SHP77 treated with DMSO at 0.1 percent for 48 hours (cell line): ENCODE data around the gene LRRC4.

Experiments
- DNase-seq: peaks from one replicate; lab custom pipeline; 2025; lab: John Stamatoyannopoulos, UW

Gene LRRC4

DNA sequence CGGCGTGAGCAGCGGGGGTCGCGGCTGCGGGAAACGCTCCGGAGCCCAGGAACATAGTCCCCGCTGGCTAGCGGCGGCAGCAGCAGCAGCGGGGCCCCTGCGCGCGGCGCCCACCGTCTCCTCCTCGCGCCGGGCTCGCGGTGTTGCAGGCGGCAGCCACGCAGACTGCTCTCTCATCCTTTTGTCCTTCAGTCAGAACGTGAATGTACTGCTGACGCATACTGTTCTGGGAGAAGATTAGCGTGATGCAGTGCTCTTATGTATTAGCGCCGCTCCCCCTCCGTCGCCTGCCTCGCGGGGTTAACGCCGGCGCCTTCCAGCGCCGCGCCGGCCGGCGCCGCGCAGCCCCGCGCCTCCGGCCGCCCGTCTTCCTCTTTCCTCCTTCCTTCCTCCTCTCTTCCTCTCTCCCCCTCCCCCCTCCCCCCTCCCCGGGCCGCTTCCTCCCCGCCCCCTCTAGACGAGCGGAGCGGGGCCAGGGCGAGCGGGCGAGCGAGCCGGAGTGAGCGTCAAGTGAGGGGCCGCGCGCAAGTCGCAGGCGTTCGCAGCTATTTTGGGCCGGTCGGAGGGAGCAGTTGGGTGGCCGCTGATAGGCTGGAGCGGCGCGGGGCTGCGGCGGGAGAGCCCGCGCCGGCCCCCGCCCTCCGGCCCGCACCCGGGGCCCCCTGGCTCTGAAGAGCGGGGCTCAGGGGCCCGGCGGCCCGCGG lies 816 bp upstream of the LRRC4 start:
- DNase-seq, result no peak

DNA sequence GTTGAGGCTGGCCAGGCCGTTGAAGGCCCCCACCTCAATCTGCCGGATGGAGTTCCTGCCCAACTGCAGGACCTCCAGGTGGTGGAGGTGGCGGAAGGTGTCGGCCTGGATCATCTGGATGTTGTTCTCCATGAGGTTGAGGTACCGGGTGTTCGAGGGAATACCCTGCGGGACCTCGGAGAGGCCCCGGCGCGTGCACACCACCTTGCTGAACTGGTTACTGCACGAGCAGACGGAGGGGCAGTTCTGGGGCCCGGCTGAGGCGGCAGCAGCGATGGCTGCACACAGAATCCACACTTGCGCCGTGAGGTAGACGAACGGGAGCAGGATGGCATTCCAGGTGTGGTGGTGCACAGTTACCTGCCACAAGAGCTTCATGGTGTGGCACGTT lies 979 bp downstream of the LRRC4 start:
- no peak for DNase-seq

DNA sequence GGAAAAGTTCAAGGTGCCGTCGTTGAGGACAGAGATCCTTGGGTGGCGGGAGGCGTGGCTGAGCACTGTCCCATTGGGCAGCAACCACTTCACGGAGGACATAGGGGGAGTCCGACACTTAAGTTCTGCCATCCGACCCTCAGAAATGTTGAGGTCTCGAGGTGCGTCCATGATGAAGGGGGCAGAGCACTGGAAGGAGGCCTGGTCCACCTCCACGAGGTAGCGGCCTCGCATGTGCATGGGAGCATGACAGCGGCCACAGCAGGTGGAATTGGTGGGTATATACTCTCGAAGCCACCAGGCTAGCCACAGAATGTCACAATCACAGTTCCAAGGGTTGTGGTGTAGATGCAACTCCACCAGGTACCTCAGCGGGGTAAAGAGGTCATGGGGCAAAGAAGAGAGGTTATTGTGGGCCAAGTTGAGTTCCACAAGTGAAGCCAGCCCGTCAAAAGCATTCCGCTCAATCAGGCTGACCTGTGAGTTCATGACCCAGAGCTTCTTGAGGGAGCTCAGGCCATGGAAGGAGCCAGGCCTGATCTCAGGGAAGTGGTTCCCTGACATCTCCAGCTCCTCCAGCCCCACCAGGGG lies 1.7 kb downstream of the LRRC4 start:
- no peak for DNase-seq

DNA sequence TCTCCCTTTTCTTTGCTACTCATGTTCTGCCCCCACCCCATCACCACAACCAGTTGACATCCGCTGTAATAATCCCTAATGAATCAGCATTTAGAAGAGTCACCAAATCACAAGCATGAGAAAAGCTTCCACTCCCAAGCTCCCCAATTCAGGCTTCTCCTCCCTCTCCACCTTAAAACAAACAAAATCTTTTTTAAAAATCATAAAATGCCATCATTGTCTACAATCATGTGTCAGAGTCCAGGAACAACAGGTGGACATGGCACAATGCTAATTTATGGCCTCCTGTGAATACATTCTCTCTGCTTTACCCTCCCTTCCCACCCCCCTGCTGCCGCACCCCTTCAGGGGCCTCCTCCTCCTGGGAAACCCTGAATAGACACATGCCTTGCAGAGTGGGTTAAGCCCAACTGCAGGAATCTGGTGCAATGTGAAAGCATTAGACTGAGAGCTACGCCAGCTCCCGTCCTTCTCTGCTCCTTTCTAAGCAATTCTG lies 3.7 kb downstream of the LRRC4 start:
- no peak for DNase-seq

DNA sequence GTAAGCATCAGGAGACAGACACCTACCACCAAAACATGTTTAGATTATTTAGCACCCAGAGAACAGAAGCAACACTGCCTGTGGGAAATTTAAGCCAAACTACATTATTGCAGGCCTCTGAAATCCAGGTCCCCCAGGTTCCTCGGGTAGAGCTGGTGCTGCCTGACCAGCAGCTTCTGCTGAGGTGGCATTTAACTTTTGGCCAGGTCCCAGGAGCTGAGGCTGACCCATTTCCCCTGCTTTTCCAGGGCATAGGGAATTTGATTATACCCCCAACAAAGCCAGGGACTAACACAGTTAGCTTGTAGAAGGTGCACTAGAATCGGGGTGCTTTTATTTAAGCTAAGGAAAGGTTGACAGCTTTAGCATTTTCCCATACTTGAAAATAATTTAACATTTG lies 4.7 kb downstream of the LRRC4 start:
- no peak for DNase-seq

DNA sequence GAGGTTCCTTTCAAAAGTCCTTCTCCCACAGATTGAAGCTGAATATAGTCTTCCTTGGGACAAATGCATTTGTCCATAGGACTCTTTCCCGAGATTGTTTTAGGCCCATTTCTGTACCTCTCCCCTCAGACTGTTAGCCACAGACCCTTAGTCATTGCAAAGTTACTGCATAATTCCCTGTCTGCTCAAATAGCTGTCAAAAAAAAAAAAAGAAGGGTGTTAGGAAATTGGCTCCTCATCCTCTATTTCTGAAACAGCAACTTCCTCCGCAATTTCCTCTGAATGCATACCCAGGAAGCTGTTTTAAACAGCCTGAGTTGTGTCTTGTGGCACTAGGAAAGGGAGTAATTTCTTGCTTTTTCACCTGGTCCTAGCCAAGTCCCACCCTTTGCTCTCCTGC lies 5.4 kb downstream of the LRRC4 start:
- DNase-seq, result no peak

DNA sequence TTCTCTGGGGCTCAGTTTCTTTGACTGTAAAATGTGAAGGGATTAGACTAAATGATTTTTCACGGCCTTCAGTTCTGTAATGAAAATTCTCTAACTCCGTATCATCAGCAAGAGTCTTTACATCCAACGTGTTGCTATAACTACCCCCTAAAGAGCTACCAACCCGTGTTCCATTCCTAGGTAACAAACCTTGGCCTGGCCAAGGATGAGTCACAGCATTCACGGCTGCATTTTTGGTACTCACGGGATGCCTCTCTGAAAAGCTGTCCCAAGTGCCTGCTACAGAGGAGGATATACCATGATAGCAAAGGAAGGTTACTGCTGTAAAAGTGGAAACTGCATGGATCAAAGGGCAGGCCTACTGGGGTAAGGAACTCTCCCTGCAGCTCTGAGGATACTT lies 5.9 kb downstream of the LRRC4 start:
- no peak for DNase-seq

DNA sequence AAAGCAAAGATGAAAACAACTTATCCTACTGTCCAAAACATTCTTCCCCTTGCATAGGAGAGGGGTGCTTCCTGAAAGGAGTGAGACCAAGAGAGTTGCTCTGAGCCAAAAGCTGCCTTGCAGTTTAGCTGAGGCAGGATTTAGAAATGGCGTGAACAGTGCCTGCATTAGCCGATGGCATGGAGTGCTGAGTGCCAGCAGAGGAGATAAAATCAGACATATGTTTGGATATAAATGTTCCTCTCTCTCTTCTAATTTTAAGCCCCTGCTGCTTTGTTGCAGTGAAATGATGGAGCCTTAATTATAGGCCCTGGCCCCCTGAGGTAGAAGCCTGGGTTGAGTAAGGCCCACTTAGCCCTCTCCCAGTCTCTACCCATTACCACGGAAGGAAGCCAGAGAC lies 7.1 kb downstream of the LRRC4 start:
- DNase-seq, result no peak

DNA sequence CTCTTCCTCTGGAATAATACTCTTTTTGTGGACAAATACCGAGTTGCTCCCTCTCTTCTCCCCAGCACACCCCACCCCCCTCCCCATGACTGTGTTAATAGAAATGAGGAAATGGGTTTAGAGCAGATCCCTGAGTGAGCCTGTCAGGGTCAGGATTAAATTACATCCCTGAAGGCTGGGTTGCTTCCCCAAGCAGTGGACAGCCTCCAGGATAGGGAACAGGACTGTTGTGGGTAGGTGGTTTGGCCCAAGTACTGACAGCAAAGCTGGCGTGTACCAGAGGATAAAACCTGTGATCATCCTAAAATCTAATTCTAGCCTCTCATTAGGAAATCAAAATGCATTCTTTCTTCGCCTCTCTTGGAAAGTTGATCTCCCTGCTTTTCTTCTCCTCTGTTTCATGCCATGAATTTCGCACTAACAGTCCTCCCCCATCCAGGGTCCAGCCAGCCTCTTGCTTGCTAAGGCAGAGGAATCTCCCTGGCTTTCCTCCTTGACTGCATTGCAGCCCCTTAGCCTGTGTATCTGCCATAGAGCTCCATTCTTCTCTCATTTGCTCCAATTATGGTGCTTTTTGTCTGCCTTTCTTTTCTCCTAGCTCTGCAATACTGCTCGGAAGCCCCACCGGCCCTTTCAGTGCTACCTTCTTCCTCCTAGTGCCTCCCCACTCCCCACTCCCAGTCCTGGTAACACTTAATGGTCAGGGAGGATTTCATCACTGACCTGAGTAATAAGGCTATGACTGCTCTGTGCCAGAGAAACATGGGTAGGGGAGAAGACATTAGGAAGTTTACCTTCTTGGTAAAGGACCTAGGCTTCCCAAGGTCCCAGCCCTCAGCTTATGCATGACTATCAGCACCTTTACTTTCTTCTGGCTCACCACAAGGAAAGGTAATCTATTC lies 8.4 kb downstream of the LRRC4 start:
- DNase-seq, result no peak

DNA sequence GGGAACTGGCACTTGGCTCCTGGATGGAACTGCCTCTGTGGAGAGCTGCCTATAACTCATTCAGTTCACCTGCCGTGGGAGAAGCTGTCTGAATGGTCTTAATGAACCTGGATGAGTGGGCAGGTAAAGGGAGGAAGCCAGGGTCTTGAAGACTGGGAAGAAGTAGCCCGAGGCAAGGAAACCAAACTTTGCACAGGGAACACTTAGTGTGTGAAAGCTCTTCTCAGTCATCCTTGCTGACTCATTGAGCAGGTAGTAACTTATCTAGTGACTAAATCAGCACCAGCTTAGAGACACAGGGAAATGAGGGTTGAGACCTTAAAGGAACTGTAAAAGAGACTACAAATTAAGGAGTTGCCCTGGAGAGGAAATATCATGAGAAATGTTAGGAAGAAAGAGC lies 9.9 kb downstream of the LRRC4 start:
- DNase-seq, result no peak

DNA sequence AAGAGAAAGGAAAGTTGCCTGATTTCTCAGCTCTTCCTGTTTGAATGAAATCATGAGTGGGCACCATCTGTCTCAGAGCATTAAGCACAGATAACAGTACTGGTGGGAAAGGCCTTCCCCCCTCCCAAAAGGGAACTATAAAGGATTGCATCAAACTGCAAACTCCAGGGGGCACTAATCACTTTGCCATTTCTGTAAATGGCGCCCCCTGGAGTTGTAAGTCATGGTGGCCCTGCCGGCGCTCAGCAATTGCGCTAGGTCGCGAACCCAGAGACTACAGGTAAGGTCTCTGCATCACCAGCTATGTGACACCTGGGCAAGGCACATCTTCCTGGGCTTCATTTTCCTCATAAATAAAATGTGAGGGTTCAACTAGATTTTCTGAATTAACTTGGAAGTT lies 11.1 kb downstream of the LRRC4 start:
- no peak for DNase-seq

DNA sequence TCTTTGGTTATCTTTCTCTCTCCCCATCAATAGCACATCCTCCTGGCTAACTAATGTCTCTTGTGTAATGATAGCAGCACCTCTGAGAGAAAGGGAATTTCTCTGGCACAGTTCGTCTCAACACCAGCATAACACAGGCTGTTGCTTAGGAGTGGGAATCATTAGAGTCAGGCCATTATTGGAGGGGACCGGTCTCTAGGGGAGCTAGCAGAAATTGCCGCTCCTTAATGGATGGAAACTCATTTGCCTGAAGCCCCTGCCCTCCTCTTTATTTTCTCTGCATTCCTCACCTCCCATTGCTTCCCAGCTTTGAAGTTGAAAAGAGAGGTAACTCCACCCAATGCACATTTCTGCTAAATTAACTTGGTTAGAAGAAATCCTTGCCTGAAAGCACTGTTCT lies 11.9 kb downstream of the LRRC4 start:
- no peak for DNase-seq

DNA sequence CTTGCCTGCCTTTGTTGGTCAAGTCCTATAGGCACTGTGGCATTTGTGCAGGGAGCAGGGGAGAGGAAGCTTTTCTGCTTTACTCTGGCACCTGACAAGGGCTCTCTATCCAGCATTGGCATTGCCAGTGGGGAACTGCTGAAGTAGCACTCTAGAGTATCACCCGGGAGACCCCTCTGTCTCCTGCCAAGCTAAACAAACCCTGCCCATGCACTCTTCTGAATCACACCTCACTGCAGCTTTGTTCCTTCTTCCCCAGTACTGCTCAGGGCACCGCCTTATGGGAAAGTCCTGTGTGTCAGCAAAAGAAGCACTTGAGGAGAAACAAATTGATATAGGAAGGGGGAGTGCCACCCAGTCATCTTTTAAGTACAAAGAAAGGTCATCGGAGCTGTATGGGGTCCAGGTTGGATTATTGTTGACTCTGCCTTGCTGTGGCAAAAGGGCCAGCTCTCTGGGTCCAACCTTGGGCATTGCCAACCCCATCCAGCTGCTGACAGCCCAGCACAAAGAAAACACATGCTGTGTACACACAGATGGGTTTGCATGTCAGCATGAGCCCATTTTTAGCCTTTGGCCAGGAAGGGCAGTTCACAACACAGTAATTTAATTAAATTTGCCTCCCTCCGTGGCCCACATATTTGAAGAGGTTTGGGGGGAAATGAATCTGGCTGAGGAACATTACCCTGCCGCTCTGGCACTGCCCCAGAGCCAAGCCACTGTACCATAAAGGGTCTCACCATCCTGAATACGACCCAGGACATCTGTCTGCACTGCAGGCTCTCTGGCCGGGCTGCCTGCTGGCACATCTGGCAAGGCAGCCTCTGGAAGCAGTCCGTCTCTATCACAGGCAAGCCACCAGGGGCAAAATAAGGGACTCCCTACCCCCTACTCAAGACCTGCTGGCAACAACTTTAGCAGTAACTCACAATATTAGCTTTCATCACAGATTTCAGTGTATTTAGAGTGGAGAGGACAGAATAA lies 13.1 kb downstream of the LRRC4 start:
- peak; percentile 73 for DNase-seq

DNA sequence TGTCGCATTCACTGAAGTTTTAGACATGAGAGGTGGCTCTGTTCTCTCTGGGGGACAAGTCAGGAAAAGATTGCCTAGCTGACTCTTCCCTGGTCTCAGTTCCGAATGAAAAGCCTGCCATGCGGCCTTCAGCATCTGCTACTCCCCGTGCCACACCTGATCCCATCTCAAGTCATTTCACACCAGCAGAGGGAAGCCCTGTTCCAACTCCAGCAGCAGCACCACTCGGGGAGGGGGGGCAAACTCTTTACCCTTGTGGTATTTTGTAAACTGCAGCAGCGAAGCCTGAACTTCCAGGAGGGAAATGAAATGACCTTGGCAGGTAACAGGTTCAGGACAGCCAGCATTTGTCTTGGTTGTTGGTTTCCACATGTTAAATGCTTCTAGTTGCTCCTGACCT lies 13.8 kb downstream of the LRRC4 start:
- DNase-seq, result no peak

DNA sequence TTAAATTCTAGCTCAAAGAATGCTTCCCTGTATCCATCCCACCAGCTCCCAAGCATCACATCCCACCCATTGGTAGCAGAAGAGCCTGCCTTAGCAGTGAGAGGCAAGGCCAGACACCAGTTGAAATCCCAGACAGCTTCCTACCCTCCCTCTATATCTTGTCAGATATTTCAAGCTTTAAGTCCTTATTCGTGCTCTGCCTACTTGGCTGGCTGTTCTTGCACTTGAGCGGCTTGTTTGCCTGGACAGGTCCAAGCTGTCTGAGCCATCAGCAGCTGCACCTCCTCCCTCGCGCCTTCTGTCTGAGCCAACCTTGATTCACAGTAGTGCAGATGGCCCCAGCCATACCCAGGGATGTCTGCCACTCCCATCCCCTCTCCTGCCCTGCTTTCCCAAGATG lies 16.4 kb downstream of the LRRC4 start:
- DNase-seq, result no peak

DNA sequence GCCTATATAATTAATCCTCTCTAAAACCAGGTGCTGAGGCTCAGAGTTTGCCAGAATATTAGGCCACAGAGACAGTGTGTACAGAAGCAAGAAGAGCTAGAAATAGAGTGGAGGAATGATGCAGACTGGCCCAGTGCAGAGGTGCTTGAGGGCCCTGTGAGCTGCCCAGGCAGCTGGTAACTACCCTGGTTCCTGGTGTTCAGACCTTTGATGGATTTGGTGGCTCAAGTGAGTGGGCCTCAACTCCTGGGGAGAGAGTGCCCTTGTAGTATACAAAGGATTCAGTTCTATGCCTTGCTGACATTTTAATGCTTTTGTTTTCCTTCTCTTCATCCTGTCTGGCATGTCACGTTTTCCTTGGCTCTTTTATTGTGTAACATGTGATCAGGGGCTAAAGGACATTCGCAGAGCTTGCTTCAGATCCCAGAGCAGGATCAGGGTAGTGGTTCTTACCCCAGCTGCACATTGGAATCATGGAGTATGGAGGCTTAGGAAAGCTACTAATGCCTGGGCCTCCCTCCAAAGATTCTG lies 20.0 kb downstream of the LRRC4 start:
- DNase-seq, result no peak

DNA sequence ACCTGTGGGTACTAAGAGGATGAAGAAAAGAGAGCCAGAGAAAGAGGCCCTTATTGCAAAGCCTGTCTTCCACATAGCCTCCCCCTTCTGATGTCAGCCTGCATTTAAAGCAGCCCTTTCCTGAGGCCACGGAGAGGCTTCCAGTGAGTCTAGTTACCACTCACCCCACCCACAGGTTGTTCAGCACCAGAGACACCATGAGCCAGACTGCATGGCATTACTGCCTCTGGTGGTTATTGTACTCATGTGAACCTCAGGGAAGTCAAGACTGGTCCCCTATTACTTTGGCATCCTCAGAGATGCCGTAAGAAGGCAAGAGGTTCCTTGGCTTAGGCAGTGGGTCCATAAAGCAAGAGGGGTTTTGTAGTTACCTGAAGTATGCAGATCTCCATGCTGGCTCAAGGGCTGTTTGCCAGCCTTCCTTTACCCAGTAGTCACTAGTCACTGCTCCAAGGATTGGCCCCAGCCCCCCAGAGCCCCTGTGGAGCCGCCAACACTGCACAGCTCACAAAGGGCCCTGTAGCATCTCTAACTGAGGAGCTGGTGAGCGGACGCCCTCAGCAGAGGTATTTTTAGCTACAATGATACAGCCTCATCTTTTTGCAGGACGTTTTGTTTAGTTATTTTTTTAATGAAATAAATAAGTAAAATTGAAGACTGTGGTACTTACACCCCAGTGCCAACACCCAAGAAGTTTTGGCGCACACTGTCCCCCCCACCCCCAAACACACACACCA lies 20.7 kb downstream of the LRRC4 start:
- DNase-seq, result no peak

DNA sequence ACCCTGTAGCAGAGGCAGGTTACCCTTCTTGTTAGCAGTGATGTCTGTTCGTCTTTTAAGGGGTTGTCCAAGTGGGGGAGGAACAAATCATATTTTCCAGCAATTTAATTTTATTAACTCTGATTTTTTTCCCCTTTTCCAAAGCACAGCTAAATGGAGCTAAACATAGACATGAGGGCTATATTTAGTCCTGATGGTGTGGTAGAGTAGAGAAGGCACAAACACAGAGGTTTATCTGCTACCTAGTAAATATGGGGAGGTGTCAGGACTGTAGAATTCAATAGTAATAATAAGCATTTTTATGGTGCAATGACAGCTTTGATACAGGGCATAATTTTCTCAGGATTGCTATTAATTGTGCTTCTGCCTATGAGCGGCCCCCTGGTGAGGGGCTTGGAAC lies 22.5 kb downstream of the LRRC4 start:
- no peak for DNase-seq

DNA sequence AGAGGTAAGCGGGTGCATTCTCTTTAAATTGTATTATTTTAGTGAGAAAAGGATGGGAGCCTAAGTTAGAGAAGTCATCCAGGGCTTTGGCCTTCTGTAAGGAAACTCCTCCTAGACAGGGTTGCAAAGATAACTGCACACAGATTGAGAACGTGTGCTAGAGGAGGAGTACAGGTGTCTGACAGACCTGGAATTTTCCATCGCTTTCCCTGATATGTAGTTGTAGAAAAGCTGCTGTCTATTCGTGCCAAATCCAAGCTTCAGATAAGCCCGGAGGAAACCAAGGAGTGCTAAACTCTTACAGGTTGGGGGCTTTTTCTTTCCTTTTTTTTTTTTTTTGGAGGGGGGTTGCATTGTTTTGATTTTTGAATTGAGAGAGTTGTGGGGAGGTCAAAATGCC lies 23.1 kb downstream of the LRRC4 start:
- no peak for DNase-seq

DNA sequence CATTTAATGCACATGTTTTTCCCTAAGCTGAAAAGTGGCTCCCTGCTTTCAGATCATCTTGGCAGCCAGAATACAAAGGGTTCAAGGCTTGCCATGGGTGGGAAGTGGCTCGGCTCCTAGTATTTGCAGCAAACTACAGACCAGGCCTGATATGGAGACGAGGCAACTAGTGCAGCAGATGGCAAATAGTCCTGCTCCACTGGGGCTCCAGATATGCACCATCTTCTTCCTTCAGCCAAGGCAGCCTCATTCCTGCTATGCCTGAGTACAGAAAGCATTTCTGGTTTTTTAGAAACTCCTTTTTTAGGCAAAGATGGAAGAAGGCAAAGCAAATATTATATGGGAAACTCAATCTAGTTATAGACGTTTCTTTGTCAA lies 23.9 kb downstream of the LRRC4 start:
- DNase-seq, result no peak
